ENCODE data around the gene KCNK10.

Gene KCNK10

DNA sequence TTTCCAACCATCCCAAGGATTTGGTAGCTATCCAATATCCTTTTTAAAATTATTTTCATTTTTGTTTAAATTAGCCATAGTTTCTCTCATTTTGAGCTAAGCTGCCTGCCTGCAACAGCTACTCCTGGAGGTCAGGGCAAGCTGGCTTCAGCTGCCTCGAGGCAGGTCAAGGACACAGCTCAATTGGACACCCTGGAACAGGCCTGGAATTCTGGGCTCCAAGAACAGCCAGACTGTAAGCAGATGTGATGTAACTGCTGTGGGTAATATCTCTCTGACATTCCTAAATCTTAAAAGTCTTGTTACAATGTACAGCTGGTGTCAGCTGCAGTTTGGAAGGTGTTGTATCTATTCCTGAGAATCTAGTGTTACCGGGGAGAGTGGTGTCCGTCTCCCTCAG lies 119.8 kb downstream of the KCNK10 start:
- no peaks in the 10 kb centered on the region for H3K36me3 ChIP-seq
- no peaks in the 10 kb centered on the region for H3K27me3 ChIP-seq (ENCODE audit: insufficient read depth, low read depth, severe bottlenecking)
- no peak overlapping the region for H3K27ac ChIP-seq
- TF ChIP-seq CTCF (IDR thresholded peaks at IDR 0.05; ENCODE audit: low read depth, low read length): no peak
- no peak overlapping the region for H3K4me3 ChIP-seq (ENCODE audit: low read depth, low read length)
- no peaks in the 10 kb centered on the region for H3K9me3 ChIP-seq (ENCODE audit: severe bottlenecking)
- DNase-seq: no peak

DNA sequence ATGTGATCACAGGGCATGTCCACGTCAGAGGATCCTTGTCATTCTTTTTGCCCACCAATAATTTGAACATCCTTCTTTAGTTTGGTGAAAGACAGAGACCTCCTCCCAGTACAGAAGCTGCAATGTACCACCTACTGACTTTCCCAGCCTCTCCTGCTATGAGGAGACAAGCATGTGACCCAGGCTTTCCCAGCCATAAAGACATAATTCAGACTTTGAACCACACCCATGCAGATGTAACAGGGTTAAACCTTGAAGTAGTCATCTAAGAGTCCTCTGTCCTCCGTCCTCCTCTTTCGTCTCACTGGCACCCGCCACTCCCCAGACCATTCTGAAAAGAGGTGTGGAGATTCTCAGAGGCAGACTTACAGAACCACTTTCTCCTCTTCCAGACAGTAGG lies 120.8 kb downstream of the KCNK10 start:
- Histone ChIP-seq H3K27me3 (ENCODE audit: insufficient read depth, low read depth, severe bottlenecking) (no peaks in the 10 kb centered on the region), H3K27ac (no peak overlapping the region), H3K36me3 (no peaks in the 10 kb centered on the region), H3K9me3 (ENCODE audit: severe bottlenecking) (no peaks in the 10 kb centered on the region), H3K4me3 (ENCODE audit: low read depth, low read length) (no peak overlapping the region)
- no peak for TF ChIP-seq CTCF (IDR thresholded peaks at IDR 0.05; ENCODE audit: low read depth, low read length)
- DNase-seq: no peak

- no peak overlapping the region for H3K4me3 ChIP-seq (ENCODE audit: low read depth, low read length)
- no peaks in the 10 kb centered on the region for H3K27me3 ChIP-seq (ENCODE audit: insufficient read depth, low read depth, severe bottlenecking)
- no peaks in the 10 kb centered on the region for H3K36me3 ChIP-seq
- DNase-seq: no peak
- no peak for TF ChIP-seq CTCF (IDR thresholded peaks at IDR 0.05; ENCODE audit: low read depth, low read length)
- no peaks in the 10 kb centered on the region for H3K9me3 ChIP-seq (ENCODE audit: severe bottlenecking)
- H3K27ac ChIP-seq: no peak overlapping the region
These were observed 121.2 kb downstream of the KCNK10 start for GRCh38 chr14:88201851-88202250.

GRCh38 chr14:88199882-88200281 lies 123.2 kb downstream of the KCNK10 start:
- H3K27me3 ChIP-seq (ENCODE audit: insufficient read depth, low read depth, severe bottlenecking): no peaks in the 10 kb centered on the region
- no peak overlapping the region for H3K27ac ChIP-seq
- H3K4me3 ChIP-seq (ENCODE audit: low read depth, low read length): no peak overlapping the region
- no peaks in the 10 kb centered on the region for H3K36me3 ChIP-seq
- DNase-seq: no peak
- no peak for TF ChIP-seq CTCF (IDR thresholded peaks at IDR 0.05; ENCODE audit: low read depth, low read length)
- H3K9me3 ChIP-seq (ENCODE audit: severe bottlenecking): no peaks in the 10 kb centered on the region

DNA sequence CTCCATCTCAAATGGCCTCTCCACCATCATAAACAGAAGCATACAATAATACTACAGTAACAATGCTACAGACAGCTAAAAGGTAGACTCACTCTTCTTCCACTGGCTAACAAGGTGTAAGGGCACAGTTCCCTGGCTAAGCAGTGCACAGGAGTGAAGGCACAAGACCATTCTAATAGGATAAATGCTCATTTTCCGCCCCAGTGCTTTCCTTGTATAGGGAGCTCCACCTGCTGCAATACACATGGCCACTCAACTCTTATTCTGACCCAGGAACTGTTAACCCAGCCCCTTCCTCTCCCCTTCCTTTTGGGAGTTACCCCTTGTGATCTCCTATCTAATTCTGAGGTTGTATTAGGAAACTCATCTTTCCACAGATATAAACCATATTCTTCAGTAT lies 124.6 kb downstream of the KCNK10 start:
- peak; percentile 16 for DNase-seq
- TF ChIP-seq CTCF (IDR thresholded peaks at IDR 0.05; ENCODE audit: low read depth, low read length): no peak
- H3K4me3 ChIP-seq (ENCODE audit: low read depth, low read length): no peak overlapping the region
- no peaks in the 10 kb centered on the region for H3K27me3 ChIP-seq (ENCODE audit: insufficient read depth, low read depth, severe bottlenecking)
- H3K36me3 ChIP-seq: no peaks in the 10 kb centered on the region
- H3K9me3 ChIP-seq (ENCODE audit: severe bottlenecking): no peaks in the 10 kb centered on the region
- no peak overlapping the region for H3K27ac ChIP-seq

DNA sequence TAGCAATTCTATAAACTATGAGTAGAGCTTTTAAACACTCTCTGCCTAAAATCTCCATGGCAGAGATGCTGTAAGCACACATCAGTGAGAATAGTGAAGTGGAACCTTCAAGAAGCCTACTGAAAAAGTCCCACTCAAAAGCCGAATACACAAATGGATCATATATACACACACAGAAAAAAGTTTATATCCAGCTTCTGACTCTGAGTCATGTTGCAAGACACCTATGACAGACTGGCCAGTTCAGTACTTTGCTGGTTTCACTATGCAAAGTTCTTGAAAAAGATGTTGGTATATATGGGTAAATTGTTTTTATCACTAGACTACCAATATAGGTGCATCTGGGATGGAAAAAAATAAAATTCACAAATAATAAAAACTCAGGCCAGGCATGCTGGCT lies 126.1 kb downstream of the KCNK10 start:
- H3K4me3 ChIP-seq (ENCODE audit: low read depth, low read length): no peak overlapping the region
- TF ChIP-seq CTCF (IDR thresholded peaks at IDR 0.05; ENCODE audit: low read depth, low read length): no peak
- H3K36me3 ChIP-seq: no peaks in the 10 kb centered on the region
- H3K27me3 ChIP-seq (ENCODE audit: insufficient read depth, low read depth, severe bottlenecking): no peaks in the 10 kb centered on the region
- H3K27ac ChIP-seq: no peak overlapping the region
- H3K9me3 ChIP-seq (ENCODE audit: severe bottlenecking): no peaks in the 10 kb centered on the region
- DNase-seq: no peak
